Stimulated activated CD4-positive, alpha-beta T cell treated with anti-CD3 and anti-CD28 coated beads, Interleukin-1b, Interleukin-23, amount 100 ng/mL, for 4 hours (primary cell): Measurements from ENCODE around the gene KRT32.

Experiments used
- DNase-seq, 2 donors: peaks; one replicate each; pipeline ENCODE4 v3.0.0-alpha.2; 2020; ENCODE audit warnings: low read depth in 2 of 2

The KRT32 gene

DNA sequence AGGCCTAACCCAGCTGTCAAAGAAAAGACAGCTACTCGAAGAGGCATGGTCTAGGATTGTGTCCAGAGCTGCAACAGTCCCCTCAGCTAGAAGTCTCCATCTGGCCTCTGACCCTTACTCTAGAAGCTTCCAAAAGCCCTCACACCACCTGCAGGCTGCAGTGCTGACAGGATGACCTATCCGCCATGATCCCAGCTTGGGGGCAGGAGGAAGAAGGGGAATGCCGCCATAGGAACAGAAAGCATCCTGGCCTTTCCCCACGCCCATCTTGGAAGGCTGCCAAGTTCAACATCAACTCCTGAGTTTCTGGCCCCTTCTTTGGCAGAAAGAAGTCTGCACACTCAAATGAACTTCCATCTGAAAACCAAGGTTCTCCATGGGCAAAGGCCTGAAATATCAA is 25.6 kb upstream of the KRT32 start:
- no peak for DNase-seq

DNA sequence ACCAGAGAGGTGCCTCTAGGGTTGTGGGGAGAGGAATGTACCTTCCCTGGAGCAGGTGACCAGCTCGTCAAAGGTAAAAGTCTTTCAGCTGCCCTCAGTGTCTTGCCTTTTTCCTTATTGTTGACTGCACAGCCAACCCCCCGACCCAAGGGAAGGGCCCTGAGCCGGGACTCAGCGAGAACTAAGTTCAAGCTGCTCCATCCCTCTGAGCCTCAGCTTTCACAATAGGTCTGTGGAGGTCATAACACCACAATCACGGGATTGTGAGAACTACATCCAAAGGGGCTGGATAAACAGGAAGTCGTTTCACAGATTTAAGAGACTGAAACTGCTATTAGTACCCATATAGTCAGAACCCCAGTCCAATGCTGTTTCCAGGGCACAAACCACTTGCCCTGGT is 25.2 kb upstream of the KRT32 start:
- DNase-seq, result no peak

DNA sequence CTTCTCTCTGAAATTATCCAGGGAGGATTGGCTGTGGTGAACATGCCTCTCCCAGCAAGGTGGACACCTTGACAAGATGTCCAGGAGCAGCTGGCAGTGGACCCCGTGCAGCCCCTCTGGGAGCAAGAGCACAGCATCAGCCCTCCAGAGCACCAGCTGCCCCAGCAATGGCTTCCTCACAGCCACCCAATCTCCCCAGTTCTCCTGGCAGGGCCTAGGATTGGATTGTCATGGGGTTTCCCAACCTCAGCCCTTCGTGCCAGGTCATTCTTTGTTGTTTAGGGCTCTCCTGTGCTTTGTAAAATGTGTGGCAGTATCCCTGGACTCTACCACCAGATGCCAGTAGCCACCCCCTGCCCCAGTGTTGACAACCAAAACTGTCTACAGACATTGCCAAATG is 24.3 kb upstream of the KRT32 start:
- no peak for DNase-seq

DNA sequence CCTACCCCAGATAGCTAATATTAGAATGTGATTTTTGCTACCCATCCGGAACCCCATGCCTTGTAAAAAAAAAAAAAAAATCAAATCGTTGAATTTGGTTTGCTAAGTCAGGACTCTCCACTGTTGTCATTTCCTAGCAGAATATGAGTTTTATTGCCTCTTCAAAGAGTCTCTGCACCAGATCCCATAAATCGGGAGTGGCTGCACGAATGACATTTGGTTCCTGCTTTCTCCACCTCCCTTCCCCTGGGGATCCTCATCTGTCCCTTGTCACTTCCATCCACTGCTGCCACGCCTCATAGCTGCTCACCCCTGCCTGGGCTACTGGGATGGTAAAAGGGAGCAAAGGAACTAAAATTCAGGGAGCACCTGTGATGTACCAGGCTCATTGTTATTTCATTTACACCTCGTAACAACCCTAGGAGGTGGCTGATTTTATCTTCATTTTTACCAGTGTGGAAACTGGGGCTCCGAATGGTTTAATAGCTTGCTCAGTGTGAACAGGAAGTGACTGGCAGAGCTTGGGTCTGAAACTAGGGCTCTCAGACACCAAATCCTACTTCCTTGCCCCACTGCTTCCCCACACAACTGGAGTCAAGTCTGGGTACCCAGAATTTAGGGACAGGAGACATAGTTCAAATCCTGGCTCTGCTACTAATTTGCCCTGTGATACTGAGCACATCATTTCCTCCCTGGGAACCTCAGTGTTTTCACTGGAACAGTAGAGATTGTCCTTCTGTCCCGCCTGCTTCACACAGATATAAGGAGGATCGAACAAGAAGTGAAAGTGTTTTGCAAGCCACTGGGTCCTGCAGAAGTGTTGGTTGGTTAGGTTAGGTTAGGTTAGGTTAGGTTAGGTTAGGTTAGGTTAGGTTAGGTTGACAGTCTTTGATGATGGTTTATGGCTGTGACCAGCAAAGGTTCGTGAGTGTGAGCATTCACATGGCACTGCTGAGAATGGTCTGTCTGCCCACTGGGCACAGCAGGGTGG is 23.1 kb upstream of the KRT32 start:
- DNase-seq, result no peak

- no peak for DNase-seq
Measured at GRCh38 chr17:41489531-41489930, 22.3 kb upstream of the KRT32 start, which contains the start of gene KRT36. Gene KRT36 (minus strand): TSS chr17:41489910. CDS start chr17:41489864, 46 bp downstream.

- peak in 1 of 2 donors; percentile 33 for DNase-seq
Measured at GRCh38 chr17:41486809-41487530, 19.8 kb upstream of the KRT32 start.

DNA sequence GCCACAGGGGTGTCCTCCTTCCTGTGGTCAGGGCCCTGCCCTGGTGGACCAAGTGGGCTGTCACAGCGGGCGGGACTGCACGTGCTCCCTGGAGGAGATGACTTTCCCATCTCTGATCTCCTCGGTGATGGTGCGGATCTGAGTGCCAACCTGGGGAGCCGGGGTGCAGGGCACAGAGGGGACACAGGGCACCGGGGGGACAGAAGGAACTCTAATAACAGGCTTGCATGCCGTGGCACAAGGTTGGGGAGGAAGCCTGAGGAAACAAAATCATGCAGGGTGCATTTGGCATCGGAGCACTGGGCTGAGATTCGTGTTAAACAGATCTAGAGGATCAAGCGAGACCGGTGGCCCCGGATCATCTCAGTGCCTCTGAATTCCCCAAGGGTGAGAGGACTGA is 19.1 kb upstream of the KRT32 start:
- DNase-seq, result no peak

DNA sequence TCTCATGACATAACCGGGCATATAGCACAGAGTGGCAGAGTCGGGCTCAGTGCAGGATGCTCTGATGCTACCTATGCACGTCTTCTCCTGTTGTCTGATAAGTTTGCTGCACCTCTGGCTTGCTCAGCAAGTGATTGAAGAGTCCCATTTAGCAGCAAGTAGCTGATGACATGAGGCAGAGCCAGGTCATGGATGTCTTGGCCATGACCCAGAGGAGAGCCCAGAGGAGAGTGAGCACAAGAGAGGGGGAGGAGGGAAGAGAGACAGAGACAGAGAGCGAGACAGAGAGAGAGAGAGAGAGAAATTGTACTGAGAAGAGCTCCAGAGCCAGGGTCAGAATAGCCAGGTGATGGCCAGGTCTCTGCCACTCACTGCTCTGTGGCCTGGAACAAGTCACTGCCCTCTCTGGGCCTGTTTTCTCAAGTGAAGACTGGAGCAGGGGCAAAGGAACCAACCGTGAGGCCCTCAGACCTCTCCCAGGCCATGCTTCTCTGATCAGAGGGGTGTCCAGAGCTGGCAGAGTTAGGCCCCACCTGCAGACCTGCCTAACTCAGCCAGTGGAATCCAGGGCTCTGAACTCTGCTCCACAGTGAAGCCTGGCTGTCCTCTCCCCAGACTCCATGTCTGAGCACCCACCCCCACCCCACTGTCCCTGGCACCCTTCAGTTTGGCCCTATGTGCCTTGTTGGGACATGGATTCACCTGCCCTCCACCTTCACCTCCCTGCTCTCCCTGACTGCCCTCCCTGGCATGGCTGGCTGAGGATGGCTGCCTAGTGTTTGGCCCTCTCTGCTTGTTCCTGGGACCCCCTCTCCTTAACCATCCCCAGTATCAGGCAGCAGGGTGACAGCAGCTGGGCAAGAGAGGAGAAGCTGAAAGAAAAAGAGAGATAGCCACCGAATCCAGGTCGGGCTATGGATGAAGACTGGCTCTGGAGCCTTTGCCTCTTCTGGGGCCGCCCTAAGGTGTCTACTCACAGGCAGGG is 18.0 kb upstream of the KRT32 start:
- no peak for DNase-seq

- no peak for DNase-seq
Measured at GRCh38 chr17:41483991-41484826, 17.0 kb upstream of the KRT32 start.

DNA sequence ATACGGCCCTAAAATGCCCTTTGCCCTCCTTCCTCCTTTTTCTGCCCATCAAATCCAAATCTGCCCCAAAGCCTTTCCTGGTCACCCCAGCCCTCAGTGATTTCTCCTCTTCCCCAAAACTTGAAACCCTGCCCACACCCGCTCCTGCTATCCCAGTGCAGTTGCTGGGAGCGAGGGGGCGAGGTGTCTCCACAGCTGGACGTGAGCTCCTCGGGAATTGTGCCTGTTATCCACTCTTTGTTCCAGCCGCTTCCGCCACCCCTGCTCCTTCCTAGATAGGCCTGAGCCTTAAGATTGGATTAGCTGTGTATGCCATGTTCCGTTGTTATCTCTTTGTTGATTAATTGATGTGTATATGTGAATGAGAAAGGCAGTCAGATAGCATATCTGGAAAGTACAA is 16.3 kb upstream of the KRT32 start:
- DNase-seq, result no peak

- DNase-seq, result no peak
Measured at GRCh38 chr17:41481036-41481435, 13.8 kb upstream of the KRT32 start, which contains the start of gene KRT35. Gene KRT35 (minus strand): TSS chr17:41481151. CDS start chr17:41481097, 54 bp downstream.

GRCh38 chr17:41480581-41480980 is 13.4 kb upstream of the KRT32 start:
- DNase-seq, result no peak

- no peak for DNase-seq
Measured at GRCh38 chr17:41480136-41480535, 12.9 kb upstream of the KRT32 start.

DNA sequence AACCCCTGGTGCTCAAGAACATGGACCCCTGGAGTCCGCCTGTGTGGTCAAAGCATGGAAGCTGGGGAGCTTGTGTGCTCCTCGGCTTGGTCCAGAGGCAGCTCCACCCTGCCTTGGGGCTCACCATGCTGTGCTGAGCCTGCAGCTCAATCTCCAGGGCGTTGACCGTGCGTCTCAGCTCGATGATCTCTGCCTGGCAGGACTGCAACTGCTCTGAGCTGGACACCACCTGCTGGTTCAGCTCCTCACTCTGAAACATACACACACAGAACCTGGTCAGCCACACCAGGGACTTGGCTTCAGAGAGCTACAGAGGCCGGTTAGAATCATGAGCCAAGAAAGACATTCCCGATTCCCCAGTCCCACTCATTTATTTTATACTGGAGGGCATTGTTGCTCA is 11.1 kb upstream of the KRT32 start:
- DNase-seq, result no peak

- DNase-seq, result no peak
Measured at GRCh38 chr17:41476866-41477815, 10.0 kb upstream of the KRT32 start.

DNA sequence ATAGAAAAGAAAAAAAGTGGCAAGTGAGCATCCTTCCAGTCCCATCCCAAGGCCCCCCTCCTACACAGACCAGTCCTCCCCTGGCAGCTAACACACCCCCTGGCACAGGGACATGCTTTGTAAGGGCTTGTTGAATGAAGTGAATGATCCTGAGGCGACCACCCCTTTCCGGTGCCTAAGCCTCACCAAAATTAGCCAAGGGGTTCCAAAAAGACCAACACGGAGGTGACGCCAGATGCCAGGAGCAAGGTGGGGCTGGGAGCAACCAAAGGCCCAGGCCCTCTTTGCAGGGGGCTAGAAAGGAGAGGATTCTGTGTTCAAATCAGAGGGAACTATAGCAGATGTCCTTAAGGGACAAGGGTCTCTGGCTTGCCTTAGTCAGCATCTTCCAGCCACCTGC is 8.2 kb upstream of the KRT32 start:
- DNase-seq, result no peak

- no peak for DNase-seq
Measured at GRCh38 chr17:41474863-41475262, 7.7 kb upstream of the KRT32 start.

- DNase-seq, result no peak
Measured at GRCh38 chr17:41468346-41468745, 1.2 kb upstream of the KRT32 start.

DNA sequence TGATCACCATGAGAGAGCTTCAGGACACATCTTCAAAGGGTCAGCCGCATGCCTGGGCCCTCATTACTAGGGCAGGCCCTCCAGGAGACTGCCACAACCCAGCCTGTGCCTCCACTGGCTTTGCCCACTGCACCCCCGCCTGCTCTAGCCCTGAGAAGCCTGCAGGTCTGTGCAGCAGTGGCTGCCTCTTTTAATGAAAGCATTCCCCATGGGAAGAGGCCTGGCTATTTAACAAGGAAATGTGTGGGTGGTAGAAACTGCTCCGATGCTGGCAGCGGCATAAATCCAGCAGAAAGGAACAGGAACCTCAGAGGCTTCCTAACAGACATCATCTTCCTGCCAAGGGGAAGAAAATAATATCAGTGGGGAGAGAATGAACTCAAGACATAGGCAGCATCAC is 375 bp upstream of the KRT32 start:
- no peak for DNase-seq
